Colonic mucosa (tissue), 4 donors: ENCODE data around the gene RASSF4. TPM values are rescaled to one million over a fixed set of nuclear protein-coding genes. Genes with fewer than 3 reads are reported as not detected.
A peak's percentile ranks its signal among the peaks of the same experiment; 100 is the strongest.
"Not testable (repeated sequence)": the region's sequence is repeated elsewhere in the genome, so short reads cannot be mapped to it uniquely, and the experiment has no call there.

ENCODE experiments used
- DNase-seq: peaks from one replicate; pipeline ENCODE4 v3.0.0-alpha.2; 2020
- H3K27ac ChIP-seq: fragments of 200-600 bp; one replicate; pipeline ENCODE4 v1.8.0; 2021
- H3K27me3 ChIP-seq: fragments of 200-600 bp; one replicate; pipeline ENCODE4 v1.8.0; 2021
- H3K36me3 ChIP-seq: fragments of 200-600 bp; one replicate; pipeline ENCODE4 v1.8.0; 2021
- H3K4me1 ChIP-seq: fragments of 200-600 bp; one replicate; pipeline ENCODE4 v1.8.0; 2021; ENCODE audit warnings: mild to moderate bottlenecking
- H3K4me3 ChIP-seq: fragments of 200-600 bp; one replicate; pipeline ENCODE4 v1.8.0; 2021
- H3K9ac ChIP-seq, 2 donors: one replicate each; pipeline ENCODE4 v1.7.0; 2013; ENCODE audit warnings: control low read depth in 2 of 2, low read depth in 2 of 2, low read length in 2 of 2
- H3K9me3 ChIP-seq: fragments of 200-600 bp; one replicate; pipeline ENCODE4 v1.8.0; 2021
- CTCF ChIP-seq: fragments of 200-600 bp; IDR thresholded peaks from one replicate; pipeline ENCODE4 v1.8.0; 2022; ENCODE audit warnings: antibody characterized with exemption, mild to moderate bottlenecking
- intact Hi-C: fragments of 100-400 bp; cut with DNase I; formaldehyde crosslinking; loops from one replicate; pipeline ENCODE4 v1.14.1; 2022
- total RNA-seq, 2 donors: library from RNA; stranded (reverse); fragmentation: NEBNext Ultra II Directional in 1 of 2; extraction: Animal tissue kit (Norgen Biotek cat#: 25700) in 1 of 2; gene quantifications; one replicate each; pipeline ENCODE4 v1.2.1, GENCODE V29; 2021
- donor health status: healthy.
- donor health status: DM: no; HTN: no; CAD: no.
- donor health status: DM: no; HTN: no; CAD: no.

Gene RASSF4
- total RNA-seq, 2 donors from 2014 or later: 13.1 to 19.9 TPM

- no peaks in the 10 kb centered on the region for H3K4me1 ChIP-seq
- H3K9ac ChIP-seq: no peak overlapping the region
- DNase-seq: no peak
- TF ChIP-seq CTCF: no peak
- intact Hi-C loops: no loop called here
- H3K4me3 ChIP-seq: no peak overlapping the region
- no peaks in the 10 kb centered on the region for H3K36me3 ChIP-seq
- no peak overlapping the region for H3K27ac ChIP-seq
- no peaks in the 10 kb centered on the region for H3K9me3 ChIP-seq
- H3K27me3 ChIP-seq: no peaks in the 10 kb centered on the region
Measured at GRCh38 chr10:45003432-45004000, 43.9 kb downstream of the RASSF4 start.

- H3K27me3 ChIP-seq: no peaks in the 10 kb centered on the region
- H3K36me3 ChIP-seq: no peaks in the 10 kb centered on the region
- intact Hi-C loops: no loop called here
- TF ChIP-seq CTCF: no peak
- DNase-seq: no peak
- H3K9me3 ChIP-seq: no peaks in the 10 kb centered on the region
- no peaks in the 10 kb centered on the region for H3K4me1 ChIP-seq
- H3K27ac ChIP-seq: no peak overlapping the region
- H3K4me3 ChIP-seq: no peak overlapping the region
- H3K9ac ChIP-seq: no peak overlapping the region
Measured at GRCh38 chr10:45004661-45005060, 45.1 kb downstream of the RASSF4 start.

GRCh38 chr10:45005284-45005683 lies 45.7 kb downstream of the RASSF4 start:
- Histone ChIP-seq H3K9me3 (no peaks in the 10 kb centered on the region), H3K27ac (no peak overlapping the region), H3K36me3 (no peaks in the 10 kb centered on the region), H3K4me1 (no peaks in the 10 kb centered on the region), H3K4me3 (no peak overlapping the region), H3K27me3 (no peaks in the 10 kb centered on the region), H3K9ac (no peak overlapping the region)
- no peak for TF ChIP-seq CTCF
- intact Hi-C loops: no loop called here
- DNase-seq: no peak

- DNase-seq: no peak
- TF ChIP-seq CTCF: no peak
- H3K9me3 ChIP-seq: no peaks in the 10 kb centered on the region
- no peak overlapping the region for H3K4me3 ChIP-seq
- no peaks in the 10 kb centered on the region for H3K4me1 ChIP-seq
- H3K27ac ChIP-seq: no peak overlapping the region
- no peaks in the 10 kb centered on the region for H3K36me3 ChIP-seq
- intact Hi-C loops: no loop called here
- no peaks in the 10 kb centered on the region for H3K27me3 ChIP-seq
- H3K9ac ChIP-seq: no peak overlapping the region
Measured at GRCh38 chr10:45006276-45007030, 46.9 kb downstream of the RASSF4 start.

GRCh38 chr10:45008524-45009161 lies 49.0 kb downstream of the RASSF4 start:
- Histone ChIP-seq H3K4me1 (no peaks in the 10 kb centered on the region), H3K27me3 (no peaks in the 10 kb centered on the region), H3K9ac (no peak overlapping the region), H3K9me3 (no peaks in the 10 kb centered on the region), H3K36me3 (no peaks in the 10 kb centered on the region), H3K4me3 (no peak overlapping the region), H3K27ac (no peak overlapping the region)
- intact Hi-C loops: no loop called here
- peak; percentile 50 for DNase-seq
- TF ChIP-seq CTCF: peak; percentile 72

GRCh38 chr10:45014557-45014956 lies 55.0 kb downstream of the RASSF4 start:
- H3K9ac ChIP-seq, H3K27me3 ChIP-seq, H3K9me3 ChIP-seq, H3K36me3 ChIP-seq, H3K4me1 ChIP-seq, H3K27ac ChIP-seq, H3K4me3 ChIP-seq, intact Hi-C loops, DNase-seq: not testable (repeated sequence)
